Mesenteric fat pad (tissue), 1 donor: ENCODE measurements around the gene DNAJB11. TPM values are rescaled to one million over a fixed set of nuclear protein-coding genes. Genes with fewer than 3 reads are reported as not detected.

ENCODE experiments used
- DNase-seq: peaks from one replicate; pipeline ENCODE4 v3.0.0-alpha.2; 2020; ENCODE audit warnings: low spot score
- total RNA-seq: library from RNA; stranded (reverse); fragmentation: NEBNext Ultra II Directional; extraction: Animal tissue kit (Norgen Biotek cat#: 25700); gene quantifications from one replicate; pipeline ENCODE4 v1.2.1, GENCODE V29; 2021
- donor health status: DM: yes; HTN: yes; CAD: no.

The DNAJB11 gene
- total RNA-seq, 1 donor from 2014 or later, result 47.0 TPM

DNA sequence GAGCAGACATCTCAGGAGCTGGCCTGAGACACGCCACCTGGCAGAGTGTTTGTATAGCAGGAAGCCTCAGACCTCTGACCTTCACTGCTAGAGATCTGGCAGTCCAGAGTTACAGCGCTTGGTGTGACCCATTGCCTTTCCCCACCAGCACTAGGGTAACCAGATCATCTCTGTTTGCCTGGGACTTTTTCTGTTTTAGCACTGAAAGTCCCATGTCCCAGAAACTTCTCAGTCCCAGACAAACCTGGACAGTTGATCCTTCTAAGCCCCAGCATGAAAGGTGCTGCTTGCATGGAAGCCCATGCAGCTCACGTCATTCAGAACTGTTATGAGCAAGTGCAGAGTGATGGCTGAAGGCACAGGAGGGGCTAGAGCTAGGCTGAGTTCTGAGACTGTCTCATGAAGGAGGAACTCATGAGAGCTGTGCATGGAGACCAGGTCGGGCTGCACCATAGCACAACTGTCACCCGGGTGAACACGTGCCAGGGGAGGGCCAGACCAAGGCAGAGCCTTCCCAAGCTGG, 24.1 kb downstream of the DNAJB11 start:
- no peak for DNase-seq

DNA sequence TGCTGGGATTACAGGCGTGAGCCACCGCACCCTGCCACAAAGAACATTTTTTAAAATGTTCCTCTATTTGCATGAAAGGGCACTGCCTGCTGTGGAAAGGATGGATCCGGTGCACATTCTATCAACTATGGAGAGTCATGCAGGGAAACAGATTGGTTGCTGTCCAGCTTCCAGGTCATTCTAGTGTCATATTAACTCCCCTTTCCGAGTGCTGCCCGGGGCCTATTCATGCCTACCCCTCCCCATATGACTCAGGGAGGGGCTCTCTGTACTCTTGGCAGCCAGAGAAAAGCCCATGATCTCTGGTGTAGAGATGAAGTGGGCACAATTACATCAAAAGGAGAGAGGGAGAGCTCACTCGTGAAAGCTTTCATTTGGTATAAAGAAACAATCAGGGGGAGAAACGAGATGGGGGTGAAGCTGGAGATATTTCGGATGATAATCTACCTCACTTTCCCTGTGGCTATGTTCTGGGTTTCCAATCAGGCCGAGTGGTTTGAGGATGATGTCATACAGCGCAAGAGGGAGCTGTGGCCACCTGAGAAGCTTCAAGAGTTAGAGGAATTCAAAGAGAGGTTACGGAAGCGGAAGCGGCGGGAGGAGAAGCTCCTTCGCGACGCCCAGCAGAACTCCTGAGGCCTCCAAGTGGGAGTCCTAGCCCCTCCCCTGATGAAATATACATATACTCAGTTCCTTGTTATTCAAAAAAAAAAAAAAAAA, 26.2 kb downstream of the DNAJB11 start:
- DNase-seq, result no peak

DNA sequence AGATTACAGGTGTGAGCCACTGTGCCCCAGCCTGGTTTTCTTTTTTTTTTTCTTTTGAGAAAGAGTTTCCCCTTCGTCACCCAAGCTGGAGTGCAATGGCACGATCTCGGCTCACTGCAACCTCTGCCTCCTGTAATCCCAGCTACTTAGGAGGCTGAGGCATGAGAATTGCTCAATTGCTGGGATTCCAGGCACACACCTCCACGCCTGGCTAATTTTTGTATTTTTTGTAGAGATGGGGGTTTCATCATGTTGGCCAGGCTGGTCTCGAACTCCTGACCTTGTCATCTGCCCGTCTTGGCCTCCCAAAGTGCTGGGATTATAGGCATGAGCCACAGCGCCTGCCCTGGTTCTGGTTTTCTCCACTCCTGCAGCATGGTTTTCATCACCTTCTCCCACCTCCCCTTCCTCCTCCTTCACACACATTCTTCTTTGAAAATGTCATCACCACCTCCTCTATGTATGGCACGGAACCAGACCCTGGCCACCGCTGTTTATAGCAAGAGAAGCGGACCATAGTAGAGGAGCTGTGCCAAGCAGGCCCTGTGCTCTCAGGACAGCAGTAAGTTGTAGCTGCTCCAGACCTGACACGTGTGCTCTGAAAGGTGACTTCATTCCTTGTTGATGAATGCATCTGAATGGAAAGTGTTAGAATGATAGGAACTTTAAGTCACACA, 27.7 kb downstream of the DNAJB11 start:
- DNase-seq, result no peak

DNA sequence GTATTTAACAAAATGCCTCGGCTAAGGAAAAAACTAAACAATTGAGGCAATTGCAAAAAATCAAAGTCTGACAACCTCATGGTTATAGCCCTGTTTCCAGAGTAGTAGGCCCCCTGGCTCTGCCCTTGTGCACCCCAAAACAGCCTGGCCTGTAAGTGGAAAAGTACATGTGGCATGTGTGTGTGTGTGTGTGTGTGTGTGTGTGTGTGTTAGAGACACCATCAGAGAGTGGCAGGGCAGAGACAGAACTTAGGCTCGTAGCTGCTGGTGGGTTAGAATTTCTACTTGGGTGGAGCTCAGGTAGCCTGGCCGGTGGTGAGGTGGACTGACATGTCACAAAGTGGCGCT, 28.2 kb downstream of the DNAJB11 start:
- DNase-seq, result no peak

DNA sequence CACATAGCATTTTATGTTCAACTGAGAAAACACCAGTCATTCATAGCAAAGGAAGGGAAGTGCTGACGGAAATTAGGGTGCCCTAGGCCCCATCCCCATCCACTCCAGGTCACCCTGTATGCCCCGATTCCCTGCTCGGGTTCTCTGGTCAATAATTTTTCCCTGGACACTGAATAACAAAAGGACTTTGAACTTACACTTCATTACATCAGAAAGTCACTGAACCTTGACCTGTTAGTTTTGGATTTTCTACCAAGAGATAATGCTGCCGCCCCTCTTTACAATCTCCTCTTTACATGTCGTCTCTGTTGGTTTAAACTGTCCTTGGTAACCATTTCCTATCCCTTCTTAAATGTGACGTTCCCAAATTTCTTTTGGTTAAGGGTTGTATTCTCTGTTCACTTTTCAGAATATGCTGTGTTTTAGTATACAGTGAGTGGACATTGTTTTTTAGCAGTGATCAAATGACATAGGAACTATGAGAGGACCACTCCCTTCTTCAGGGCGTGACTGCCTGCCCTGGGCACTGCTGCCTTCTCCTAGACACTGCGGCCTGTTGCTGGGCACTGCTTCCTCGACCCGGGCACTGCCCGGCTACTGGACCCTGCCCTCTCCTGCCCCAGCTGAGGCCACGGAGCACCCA, 28.7 kb downstream of the DNAJB11 start:
- DNase-seq, result no peak

DNA sequence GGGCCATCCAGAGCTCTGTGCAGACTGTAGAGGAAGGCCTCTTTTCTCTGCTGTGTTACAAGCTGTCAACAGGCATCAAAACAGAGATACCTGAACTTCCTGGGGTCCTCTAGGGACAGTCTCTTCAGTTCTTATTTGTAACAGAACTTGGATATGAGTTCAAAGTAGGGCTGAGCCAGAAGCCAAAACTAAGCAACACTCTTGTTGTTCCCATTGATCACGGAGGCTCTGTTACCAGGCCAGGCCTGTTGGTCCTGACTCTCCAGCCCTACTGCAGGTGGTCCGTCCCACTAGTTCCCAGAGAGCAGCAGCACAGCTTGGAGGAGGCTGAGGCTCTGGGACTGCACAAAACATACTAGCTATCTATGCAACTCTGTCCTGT, 29.3 kb downstream of the DNAJB11 start:
- no peak for DNase-seq

DNA sequence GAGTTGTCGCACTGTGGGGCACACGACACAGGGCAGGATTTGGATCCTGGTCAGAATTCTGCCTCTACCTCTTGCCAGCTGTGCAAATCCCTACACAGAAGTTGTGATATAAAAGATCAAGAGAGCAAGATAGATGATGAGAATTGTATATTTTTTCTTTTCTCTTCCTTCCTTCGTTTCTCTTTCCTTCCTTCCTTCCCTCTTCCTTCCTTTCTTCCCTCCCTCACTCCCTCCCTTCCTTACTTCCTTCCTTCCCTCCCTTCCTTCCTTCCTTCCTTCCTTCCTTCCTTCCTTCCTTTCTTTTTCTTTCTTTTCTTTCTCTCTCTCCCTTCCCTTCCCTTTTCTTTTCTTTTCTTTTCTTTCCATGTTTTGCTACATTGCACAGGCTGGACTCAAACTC, 30.4 kb downstream of the DNAJB11 start:
- DNase-seq, result no peak

DNA sequence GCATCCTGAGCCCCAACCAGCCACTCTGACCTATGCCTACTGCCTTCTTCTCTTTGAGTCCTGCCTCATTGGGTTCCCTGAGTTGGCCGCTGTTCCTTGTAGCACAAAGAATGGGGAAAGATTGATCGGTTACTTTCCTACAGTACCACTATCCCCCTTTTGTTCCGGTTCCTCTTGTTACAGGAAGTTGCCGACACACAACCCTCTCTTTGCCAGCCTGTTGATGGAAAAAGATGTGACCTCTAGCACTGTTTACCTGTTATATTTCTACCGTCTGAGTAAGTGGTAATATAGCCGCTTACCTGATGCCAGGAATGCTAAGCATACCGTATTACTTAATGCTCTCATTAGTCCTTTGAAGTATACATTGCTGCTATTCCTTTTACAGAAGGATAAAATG, 32.6 kb downstream of the DNAJB11 start:
- DNase-seq, result no peak

DNA sequence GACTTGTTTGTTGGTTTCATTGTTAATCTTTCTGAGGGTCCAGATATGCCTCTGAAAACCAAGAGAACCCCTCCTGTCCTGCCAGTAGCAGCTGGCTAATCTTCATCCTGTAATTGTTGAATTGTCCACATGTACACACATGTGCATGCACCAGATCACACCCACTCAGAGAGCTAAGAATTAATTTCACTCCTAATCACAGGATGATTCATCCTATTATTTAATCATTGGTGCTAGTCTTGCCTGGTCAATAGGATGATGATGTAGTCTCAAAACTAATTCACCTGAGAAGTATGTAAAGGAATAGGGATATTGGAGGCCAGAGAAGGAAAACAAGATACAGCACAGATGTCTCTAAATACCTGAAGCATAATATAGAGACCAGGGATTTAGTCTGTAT, 34.6 kb downstream of the DNAJB11 start:
- no peak for DNase-seq

DNA sequence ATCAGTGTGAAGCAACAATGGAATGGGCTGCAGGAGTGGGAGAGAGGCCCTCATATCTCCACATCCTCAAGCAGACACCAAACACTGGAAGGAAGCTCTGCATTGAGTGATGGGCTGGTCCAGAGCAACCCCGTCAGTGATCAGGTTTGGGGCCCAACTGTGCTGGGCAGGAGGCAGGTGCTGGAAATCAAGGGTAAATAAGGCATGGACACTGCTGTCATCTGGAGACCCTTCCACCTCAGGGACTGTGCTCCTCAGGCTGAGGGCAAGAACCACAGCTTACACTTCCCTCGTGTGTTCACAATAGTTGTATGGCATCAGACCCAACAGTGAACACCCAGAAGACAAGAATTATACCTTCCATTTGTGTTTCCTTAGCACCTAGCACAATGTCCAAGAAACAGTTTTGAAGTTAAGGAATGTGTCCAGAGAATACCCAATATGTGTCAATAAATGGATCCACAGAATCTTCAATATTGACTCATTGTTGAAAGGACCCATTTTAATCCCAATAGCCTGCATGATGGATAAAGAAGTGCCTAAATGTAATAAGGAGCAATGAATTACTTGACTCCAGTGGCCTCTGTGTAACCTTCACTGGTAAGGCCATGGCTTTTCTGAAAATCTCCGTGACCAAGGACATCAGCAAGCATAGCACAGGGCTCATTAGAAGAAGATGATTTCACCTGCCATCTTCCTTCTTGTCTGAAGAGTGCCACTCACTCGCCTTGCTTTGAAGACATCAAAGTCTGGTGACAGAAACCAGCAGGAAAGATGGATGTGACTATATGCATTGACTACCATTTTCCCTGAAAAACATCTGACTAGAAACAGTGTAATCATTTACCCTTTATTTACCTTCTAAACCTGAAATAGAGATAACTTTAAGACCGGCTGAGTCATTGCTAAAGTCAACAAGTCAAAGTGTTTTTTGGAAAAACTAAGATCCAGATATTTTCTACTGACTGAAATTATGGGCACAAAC, 35.3 kb downstream of the DNAJB11 start:
- no peak for DNase-seq

DNA sequence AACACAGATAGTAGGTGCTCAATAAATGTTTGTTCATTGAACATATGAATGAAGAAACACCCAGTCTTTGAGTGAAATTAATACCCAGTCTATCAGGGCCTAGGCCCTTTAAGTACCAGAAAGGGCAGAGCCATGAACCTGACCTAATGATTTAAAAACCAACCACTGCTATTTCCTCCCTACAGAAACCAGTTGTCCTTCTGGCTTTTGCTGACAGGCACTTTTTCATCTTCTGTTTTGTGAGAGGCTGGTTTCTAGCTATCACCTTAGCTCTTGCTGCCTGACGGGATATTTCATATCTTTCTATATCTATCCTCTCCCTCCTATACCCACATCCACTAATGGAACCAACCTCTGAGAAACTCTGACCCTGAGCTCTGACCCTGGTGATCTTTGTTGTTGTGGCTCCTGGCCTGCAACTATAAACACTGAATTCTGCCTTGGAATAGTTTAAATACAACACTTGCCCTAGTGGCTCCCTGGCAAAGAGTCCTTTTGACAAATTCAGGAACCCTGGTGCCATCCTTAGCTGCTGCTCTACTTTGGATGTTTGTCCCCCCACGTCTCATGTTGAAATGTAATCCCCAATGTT, 38.2 kb downstream of the DNAJB11 start:
- DNase-seq, result no peak

DNA sequence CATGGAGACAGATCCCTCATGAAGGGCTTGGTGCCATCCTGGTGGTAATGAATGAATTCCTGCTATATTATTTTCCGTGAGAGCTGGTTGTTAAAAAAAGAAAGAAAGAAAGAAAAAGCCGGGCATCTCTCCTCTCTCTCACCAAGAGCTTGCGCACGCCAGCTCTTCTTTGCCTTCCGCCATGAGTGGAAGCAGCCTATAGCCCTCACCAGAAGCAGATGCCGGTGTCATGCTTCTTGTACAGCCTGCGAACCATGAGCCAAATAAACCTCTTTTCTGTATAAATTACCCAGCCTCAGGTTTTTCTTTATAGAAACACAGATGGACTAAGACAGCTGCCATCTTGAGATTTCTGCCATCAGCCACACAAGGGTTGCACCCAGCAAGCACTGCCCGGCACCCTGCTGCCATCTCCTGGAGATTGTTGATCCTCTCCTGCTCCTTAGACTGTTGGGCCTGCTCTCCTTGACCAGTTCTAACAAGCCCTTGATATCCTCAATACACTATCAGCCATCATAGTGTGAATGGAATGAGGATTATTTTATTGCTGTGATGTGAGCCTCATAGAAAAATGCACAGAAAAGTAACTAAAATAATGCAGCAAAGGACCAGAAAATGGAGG, 38.8 kb downstream of the DNAJB11 start:
- DNase-seq, result no peak

DNA sequence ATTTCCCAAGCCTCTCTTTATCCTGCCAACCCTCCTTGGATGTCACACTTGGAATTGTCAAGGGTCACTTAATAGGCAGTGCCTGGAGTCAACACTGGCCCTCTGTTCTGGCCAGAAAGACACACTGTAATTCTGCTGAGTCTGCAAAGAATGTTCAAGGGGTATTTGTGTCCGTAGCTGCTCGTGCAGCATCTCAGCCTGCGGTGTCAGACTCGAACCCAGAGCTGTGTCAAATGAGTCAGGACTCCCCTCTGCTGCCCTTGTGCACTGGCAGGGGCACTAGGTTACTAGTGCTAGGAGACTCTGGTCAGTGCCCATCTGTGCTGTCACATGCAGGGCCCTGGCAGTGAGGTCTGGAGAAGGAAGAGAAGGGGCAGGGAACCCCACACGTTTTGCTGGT, 41.5 kb downstream of the DNAJB11 start:
- DNase-seq, result no peak

DNA sequence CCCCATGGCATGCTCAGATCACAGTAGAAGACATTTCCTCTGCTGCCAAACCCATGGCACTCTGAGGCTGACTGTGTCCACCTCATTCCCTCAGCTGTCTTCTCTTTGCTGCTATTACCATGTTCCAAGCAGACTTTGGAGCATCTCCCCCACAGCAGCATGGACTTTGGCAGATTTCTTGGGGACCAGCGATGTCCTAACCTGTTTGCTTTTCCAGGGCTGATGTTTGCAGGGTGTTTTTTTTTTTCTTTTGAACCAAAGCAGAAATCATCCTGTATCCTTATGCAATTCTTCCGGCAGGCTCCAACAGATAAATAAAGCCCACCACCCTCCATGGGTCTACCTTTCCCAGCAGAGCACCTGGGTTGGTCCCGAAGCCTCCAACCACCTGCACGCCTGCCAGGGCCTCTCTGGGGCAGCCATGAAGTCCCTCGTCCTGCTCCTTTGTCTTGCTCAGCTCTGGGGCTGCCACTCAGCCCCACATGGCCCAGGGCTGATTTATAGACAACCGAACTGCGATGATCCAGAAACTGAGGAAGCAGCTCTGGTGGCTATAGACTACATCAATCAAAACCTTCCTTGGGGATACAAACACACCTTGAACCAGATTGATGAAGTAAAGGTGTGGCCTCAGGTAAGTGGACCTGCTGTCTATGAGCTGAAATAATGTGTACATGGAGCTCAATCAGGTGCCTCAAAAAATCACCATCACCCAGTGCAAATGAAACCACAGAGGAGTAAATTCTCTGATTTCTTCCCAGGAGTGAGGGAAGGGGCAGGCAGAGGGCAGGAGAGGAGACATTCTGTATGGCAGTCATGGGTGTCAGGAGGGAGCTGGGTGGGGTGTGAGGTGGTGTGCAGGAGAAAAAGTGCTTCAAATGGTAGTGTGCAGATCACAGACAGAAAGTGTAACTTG, 42.5 kb downstream of the DNAJB11 start, which contains the start of gene AHSG:
Gene AHSG, plus strand, starts transcription at position 340 of the 916 bp plus-strand sequence. Its CDS starts 82 bp downstream, at position 422.
- DNase-seq, result no peak

DNA sequence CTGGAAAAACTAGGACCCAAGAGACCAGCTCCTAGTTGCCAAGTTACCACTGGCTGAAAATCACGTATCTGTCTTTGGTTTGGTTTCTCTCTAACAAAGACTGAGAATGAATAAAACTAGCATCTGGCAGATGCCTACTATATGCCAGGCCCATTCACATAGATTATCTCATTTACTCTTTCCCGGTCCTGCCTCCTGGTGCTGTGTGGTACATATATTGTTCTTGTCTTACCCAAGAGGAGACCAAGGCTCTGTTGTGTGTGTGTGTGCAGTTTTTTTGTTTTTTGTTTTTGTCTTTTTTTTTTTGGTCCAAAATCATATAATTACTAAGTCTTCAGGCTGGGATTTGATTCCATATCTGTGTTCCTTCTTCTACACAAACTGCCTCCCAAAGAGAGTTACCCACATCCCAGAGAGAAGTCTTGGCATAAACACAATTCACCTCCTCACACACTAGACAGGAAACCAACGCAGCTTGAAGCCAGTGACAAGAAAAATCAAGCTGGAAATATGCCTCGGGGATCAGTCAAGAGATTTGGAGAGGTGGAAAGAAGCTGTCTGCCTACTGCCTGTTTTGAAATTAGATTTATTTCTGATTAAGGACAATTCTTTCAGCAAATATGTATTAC, 43.2 kb downstream of the DNAJB11 start:
- no peak for DNase-seq

DNA sequence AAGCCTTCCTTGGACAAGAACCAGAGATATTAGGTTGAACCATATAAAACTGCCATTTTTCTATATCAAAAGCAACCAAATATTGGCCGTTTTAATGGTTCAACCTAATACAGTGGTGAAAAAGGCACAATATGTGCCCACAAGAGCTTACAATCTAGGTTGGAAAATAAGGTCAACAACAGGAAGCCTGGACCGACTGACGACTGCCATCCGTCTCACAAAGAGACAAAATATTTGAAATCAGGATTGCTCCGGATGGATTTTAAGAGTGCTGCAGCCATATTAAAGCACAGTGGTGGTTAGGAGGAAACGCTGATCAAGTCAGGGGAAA, 43.7 kb downstream of the DNAJB11 start:
- DNase-seq, result no peak

DNA sequence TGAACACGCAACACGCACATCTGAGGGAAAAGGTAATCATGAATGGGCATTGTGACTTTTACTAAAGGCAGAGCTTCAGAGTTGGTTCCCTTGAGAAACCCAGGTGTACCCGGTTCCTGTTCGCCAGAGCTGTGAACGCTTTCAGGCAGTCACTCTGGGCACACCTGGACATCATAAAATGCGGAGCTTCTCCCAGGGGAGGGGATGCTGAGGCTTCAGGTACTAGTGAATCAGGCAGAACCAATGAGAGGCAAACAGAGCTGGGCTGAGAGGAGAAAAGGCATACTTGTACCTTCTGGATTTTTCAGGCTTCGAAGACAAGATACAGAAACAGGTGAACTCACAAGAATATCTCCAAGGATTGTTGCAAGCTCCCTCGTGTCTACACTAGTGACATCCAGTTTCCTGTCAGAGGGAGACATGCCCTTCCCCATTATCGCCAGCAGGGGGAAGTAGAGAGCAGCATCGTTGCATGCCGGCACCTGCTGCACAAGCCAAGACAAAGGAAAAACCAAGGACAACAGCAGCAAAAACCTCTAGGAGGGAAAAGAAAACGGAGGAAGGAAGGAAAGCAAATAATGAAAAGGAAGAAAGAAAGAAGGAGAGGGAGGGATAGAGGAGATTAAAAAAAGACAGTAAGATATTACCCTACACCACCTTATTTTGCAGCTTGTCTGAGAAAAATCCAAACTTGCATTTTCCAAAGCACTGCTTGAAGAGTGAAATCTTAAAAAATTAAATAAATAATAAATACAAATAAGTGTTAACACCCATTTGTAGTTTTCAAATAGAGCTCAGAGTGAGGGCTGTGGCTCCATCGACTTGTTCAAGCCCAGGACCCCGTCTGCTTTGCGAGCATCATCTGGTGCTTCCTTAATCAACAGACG, 44.3 kb downstream of the DNAJB11 start:
- DNase-seq, result no peak

DNA sequence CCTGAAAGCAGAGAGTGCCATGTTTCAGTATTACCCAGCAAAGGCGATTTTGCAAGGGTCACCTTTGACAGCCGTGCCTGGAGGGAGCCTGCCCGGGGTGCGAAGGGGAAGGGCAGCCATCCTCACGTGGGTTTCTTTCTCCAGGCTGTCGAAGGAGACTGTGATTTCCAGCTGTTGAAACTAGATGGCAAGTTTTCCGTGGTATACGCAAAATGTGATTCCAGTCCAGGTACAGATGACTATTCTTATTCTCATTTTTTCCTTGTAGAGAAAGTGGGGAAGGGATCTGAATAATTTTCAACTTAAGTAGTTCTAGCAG, 45.7 kb downstream of the DNAJB11 start:
- DNase-seq, result no peak
